ENCODE measurements around the gene CARD11.

GRCh38 chr7:2904202-2904601 lies 139.5 kb downstream of the CARD11 start:
- TF ChIP-seq CTCF (IDR thresholded peaks at IDR 0.05), result no peak
- TF ChIP-seq POLR2A (IDR thresholded peaks at IDR 0.05), result no peak

All from testis (tissue), 2 donors.